IMR-90 (cell line): Measurements from ENCODE around the gene NAB1. TPM values are rescaled to one million over a fixed set of nuclear protein-coding genes. Genes with fewer than 3 reads are reported as not detected.

Experiments used
- ATAC-seq: fragments of 200-7000 bp; cut with Tn5 transposase; 2 replicates; pipeline ENCODE4 v1.9.1; 2020; ENCODE audit warnings: low read depth, mild to moderate bottlenecking, moderate library complexity
- BruUV-seq: library from RNA; stranded (reverse); fragments of 400-500 nt; replicated peaks from 2 replicates; lab custom pipeline; 2021; lab: Mats Ljungman, UMichigan
- CTCF ChIA-PET: fragments of 300-600 bp; formaldehyde crosslinking; extraction: SDS; loops from one replicate; lab custom pipeline; 2021; ENCODE audit warnings: antibody characterized with exemption; lab: Yijun Ruan, JAX
- POLR2A ChIA-PET: fragments of 300-600 bp; sonication (Branson Sonifier 250); formaldehyde crosslinking; loops from one replicate; lab custom pipeline; 2022; ENCODE audit warnings: antibody characterized with exemption; ENCODE audit not compliant: unreplicated experiment; lab: Charles Lee
- DNase-seq: peaks from one replicate; pipeline ENCODE4 v3.0.0; 2013
- H2AFZ ChIP-seq: replicated peaks from 2 replicates; pipeline ENCODE3; 2013; ENCODE audit warnings: low read length, mild to moderate bottlenecking; ENCODE audit not compliant: poor library complexity
- H2AK5ac ChIP-seq: 2 replicates; pipeline ENCODE4 v1.6.1; 2013; ENCODE audit warnings: low read depth, low read length, inconsistent platforms
- H2AK9ac ChIP-seq: replicated peaks from 2 replicates; pipeline ENCODE3; 2013; ENCODE audit warnings: mild to moderate bottlenecking, low read depth, low read length, moderate library complexity; ENCODE audit not compliant: poor library complexity
- H2BK120ac ChIP-seq: 2 replicates; pipeline ENCODE4 v1.6.1; 2013; ENCODE audit warnings: low read depth, low read length, inconsistent platforms
- H2BK15ac ChIP-seq: 3 replicates; pipeline ENCODE4 v1.6.1; 2013; ENCODE audit warnings: low read depth, low read length, inconsistent platforms
- H2BK20ac ChIP-seq: 2 replicates; pipeline ENCODE4 v1.6.1; 2013; ENCODE audit warnings: low read depth, mild to moderate bottlenecking, inconsistent platforms, low read length, moderate library complexity
- H2BK5ac ChIP-seq: 2 replicates; pipeline ENCODE4 v1.6.1; 2013; ENCODE audit warnings: mild to moderate bottlenecking, low read depth, low read length, inconsistent platforms; ENCODE audit not compliant: poor library complexity, severe bottlenecking
- H3K14ac ChIP-seq: replicated peaks from 2 replicates; pipeline ENCODE4 v1.6.1; 2013; ENCODE audit warnings: low read depth, low read length, inconsistent platforms
- H3K18ac ChIP-seq: 2 replicates; pipeline ENCODE4 v1.6.1; 2013; ENCODE audit warnings: low read depth, low read length, control low read depth
- H3K23ac ChIP-seq: 2 replicates; pipeline ENCODE4 v1.6.1; 2013; ENCODE audit warnings: low read depth, low read length, inconsistent platforms
- H3K27ac ChIP-seq: 2 replicates; pipeline ENCODE4 v1.5.1; 2013; ENCODE audit warnings: mild to moderate bottlenecking, control low read depth, low read length; ENCODE audit not compliant: insufficient read depth
- H3K27me3 ChIP-seq: 2 replicates; pipeline ENCODE4 v1.6.1; 2013; ENCODE audit warnings: low read length; ENCODE audit not compliant: control insufficient read depth, insufficient read depth
- H3K36me3 ChIP-seq: 2 replicates; pipeline ENCODE4 v1.6.1; 2013; ENCODE audit warnings: low read length, mixed read lengths; ENCODE audit not compliant: control insufficient read depth, insufficient read depth
- H3K4ac ChIP-seq: 2 replicates; pipeline ENCODE4 v1.6.1; 2013; ENCODE audit warnings: low read depth, low read length, inconsistent platforms
- H3K4me1 ChIP-seq: 2 replicates; pipeline ENCODE4 v1.6.1; 2013; ENCODE audit warnings: low read length, mixed read lengths; ENCODE audit not compliant: control insufficient read depth, insufficient read depth
- H3K4me2 ChIP-seq: 2 replicates; pipeline ENCODE4 v1.6.1; 2013; ENCODE audit warnings: low read depth, mild to moderate bottlenecking, control low read depth, low read length, moderate library complexity
- H3K4me3 ChIP-seq: 2 replicates; pipeline ENCODE4 v1.5.1; 2013; ENCODE audit warnings: low read depth, mild to moderate bottlenecking, control low read depth, low read length, moderate library complexity; ENCODE audit not compliant: insufficient read depth
- H3K56ac ChIP-seq: 2 replicates; pipeline ENCODE4 v1.6.1; 2013; ENCODE audit warnings: low read length, inconsistent platforms; ENCODE audit not compliant: insufficient read depth; ENCODE audit errors: extremely low read depth
- H3K79me1 ChIP-seq, 2 experiments: 2 replicates each; pipeline ENCODE4 v1.6.1; 2013; ENCODE audit warnings: low read length in 2 of 2, inconsistent platforms in 1 of 2, low read depth in 1 of 2
- H3K9ac ChIP-seq: 2 replicates; pipeline ENCODE4 v1.6.1; 2013; ENCODE audit warnings: low read depth, low read length, control low read depth
- H3K9me1 ChIP-seq: 2 replicates; pipeline ENCODE4 v1.6.1; 2013; ENCODE audit warnings: low read length, inconsistent platforms; ENCODE audit not compliant: insufficient read depth
- H3K9me3 ChIP-seq: 2 replicates; pipeline ENCODE4 v1.6.1; 2013; ENCODE audit warnings: low read length; ENCODE audit not compliant: control insufficient read depth, insufficient read depth
- H4K20me1 ChIP-seq: 2 replicates; pipeline ENCODE4 v1.6.1; 2013; ENCODE audit warnings: low read length, inconsistent platforms; ENCODE audit not compliant: insufficient read depth
- H4K5ac ChIP-seq: 2 replicates; pipeline ENCODE4 v1.6.1; 2013; ENCODE audit warnings: mild to moderate bottlenecking, low read depth, low read length, control low read depth
- H4K8ac ChIP-seq, 2 experiments: 2 replicates each; pipeline ENCODE4 v1.6.1; 2013; ENCODE audit warnings: low read depth in 2 of 2, low read length in 2 of 2, control low read depth in 1 of 2, inconsistent platforms in 1 of 2
- H4K91ac ChIP-seq: 2 replicates; pipeline ENCODE4 v1.6.1; 2013; ENCODE audit warnings: low read depth, low read length, inconsistent platforms; ENCODE audit not compliant: insufficient read depth
- MAZ ChIP-seq: IDR thresholded peaks from 2 replicates; pipeline ENCODE4 v1.6.1; 2012; ENCODE audit warnings: low read depth, mild to moderate bottlenecking, low read length, improper control_type of control experiment, moderate library complexity, borderline replicate concordance
- NFE2L2 ChIP-seq: fragments of 150-350 bp; IDR thresholded peaks from 2 replicates; pipeline ENCODE4 v1.6.1; 2016; ENCODE audit warnings: low read depth, mild to moderate bottlenecking, low read length
- RFX5 ChIP-seq: IDR thresholded peaks from 2 replicates; pipeline ENCODE4 v1.8.0; 2012; ENCODE audit warnings: low read depth, mild to moderate bottlenecking, low read length, moderate library complexity
- WGBS, 2 experiments: methylation state at CpG; one replicate each; pipeline versions ENCODE4 v1.1.5 to v1.1.7; 2013; ENCODE audit warnings: missing lambda C conversion rate in 2 of 2; ENCODE audit not compliant: insufficient read length in 1 of 2; ENCODE audit errors: extremely low coverage in 2 of 2; 5-methylcytosine and 5-hydroxymethylcytosine counted together
- dilution Hi-C: fragments of 300-500 bp; cut with HindIII; formaldehyde crosslinking; loops from one replicate; pipeline ENCODE4 v1.14.3; 2018; ENCODE audit warnings: low sequenced_read_pairs; ENCODE audit not compliant: unreplicated experiment
- in situ Hi-C: fragments of 300-500 bp; cut with MboI; formaldehyde crosslinking; loops from 3 replicates; pipeline ENCODE4 v1.14.3; 2019; ENCODE audit warnings: low sequenced_read_pairs, inconsistent platforms, mixed read lengths
- intact Hi-C: fragments of 100-400 bp; cut with micrococcal nuclease; formaldehyde crosslinking; loops from 2 replicates; pipeline ENCODE4 v1.10.0; 2022
- polyA plus RNA-seq, 3 experiments: library from polyadenylated mRNA; depleted of rRNA; stranded (reverse); fragments of >200 nt; gene quantifications; 2 replicates each; pipeline ENCODE4 v1.2.3, GENCODE V29; 2012; ENCODE audit warnings: low replicate concordance in 1 of 3
- total RNA-seq: library from RNA; depleted of rRNA; stranded (reverse); fragments of >200 nt; gene quantifications from 2 replicates; pipeline ENCODE4 v1.2.3, GENCODE V29; 2012

The NAB1 gene
- total and polyA plus RNA-seq, 2 of the 4 experiments (the other 2 are of a cell fraction) = 11.9 to 31.2 TPM

GRCh38 chr2:190626641-190627210 lies 22.2 kb upstream of the NAB1 start:
- H3K27ac ChIP-seq = no peak overlapping the region
- WGBS, 2 experiments = 75% methylated on average over 2 of the region's 7 CpGs; no CpG with 5 or more reads in 1 of the 2 experiments
- no peak overlapping the region for H3K23ac ChIP-seq
- no peaks in the 10 kb centered on the region; the same call in 1 of the 2 replicates for H3K27me3 ChIP-seq
- BruUV-seq = no TSS peak
- H2BK15ac ChIP-seq = no peak overlapping the region
- ChIA-PET POLR2A (no interaction called here), CTCF (interaction anchor here (0.6 kb wide), 1 partner anchor 51 kb away, joined by 3 read pairs; no protein-coding TSS in a partner anchor)
- no peak for ATAC-seq
- no peak overlapping the region for H4K91ac ChIP-seq
- no peaks in the 10 kb centered on the region for H3K9me1 ChIP-seq
- intact Hi-C loops = loop anchor here (5.0 kb wide), 1 partner anchor 39 kb away; no protein-coding TSS in a partner anchor
- H2AK9ac ChIP-seq = no peak overlapping the region
- no peak for DNase-seq
- H3K79me1 ChIP-seq = no peaks in the 10 kb centered on the region
- H2BK120ac ChIP-seq = no peak overlapping the region
- H2AFZ ChIP-seq = no peak overlapping the region
- no peak overlapping the region for H3K4me3 ChIP-seq
- no peak overlapping the region for H2BK5ac ChIP-seq
- no peak overlapping the region for H3K56ac ChIP-seq
- H4K8ac ChIP-seq = no peak overlapping the region
- H3K18ac ChIP-seq = no peak overlapping the region
- no peak overlapping the region for H3K4me2 ChIP-seq
- H3K9ac ChIP-seq = no peak overlapping the region
- no peaks in the 10 kb centered on the region for H3K36me3 ChIP-seq
- dilution Hi-C loops = no loop called here
- no peaks in the 10 kb centered on the region for H3K4me1 ChIP-seq
- H3K14ac ChIP-seq = no peak overlapping the region
- no peaks in the 10 kb centered on the region for H3K9me3 ChIP-seq
- no peak overlapping the region for H4K5ac ChIP-seq
- H2AK5ac ChIP-seq = no peak overlapping the region
- in situ Hi-C loops = no loop called here
- no peaks in the 10 kb centered on the region for H4K20me1 ChIP-seq
- TF ChIP-seq RFX5 = no peak
- TF ChIP-seq MAZ = no peak
- no peak for TF ChIP-seq NFE2L2
- no peak overlapping the region for H3K4ac ChIP-seq
- H2BK20ac ChIP-seq = no peak overlapping the region
